Astrocyte (in vitro differentiated cells and primary cell): ENCODE measurements around the gene IL34.

Source experiments
- EZH2 ChIP-seq: IDR thresholded peaks from 2 replicates; pipeline ENCODE4 v1.6.1; 2012; ENCODE audit warnings: mild to moderate bottlenecking, low read length, inconsistent platforms; ENCODE audit not compliant: insufficient read depth
- TF ChIP-seq, protein P1 (sequence below): IDR thresholded peaks from 2 replicates; pipeline ENCODE4 v1.5.1; 2011; ENCODE audit warnings: low read depth, mild to moderate bottlenecking, inconsistent platforms, low read length, moderate library complexity; ENCODE audit not compliant: insufficient read depth

DNA sequence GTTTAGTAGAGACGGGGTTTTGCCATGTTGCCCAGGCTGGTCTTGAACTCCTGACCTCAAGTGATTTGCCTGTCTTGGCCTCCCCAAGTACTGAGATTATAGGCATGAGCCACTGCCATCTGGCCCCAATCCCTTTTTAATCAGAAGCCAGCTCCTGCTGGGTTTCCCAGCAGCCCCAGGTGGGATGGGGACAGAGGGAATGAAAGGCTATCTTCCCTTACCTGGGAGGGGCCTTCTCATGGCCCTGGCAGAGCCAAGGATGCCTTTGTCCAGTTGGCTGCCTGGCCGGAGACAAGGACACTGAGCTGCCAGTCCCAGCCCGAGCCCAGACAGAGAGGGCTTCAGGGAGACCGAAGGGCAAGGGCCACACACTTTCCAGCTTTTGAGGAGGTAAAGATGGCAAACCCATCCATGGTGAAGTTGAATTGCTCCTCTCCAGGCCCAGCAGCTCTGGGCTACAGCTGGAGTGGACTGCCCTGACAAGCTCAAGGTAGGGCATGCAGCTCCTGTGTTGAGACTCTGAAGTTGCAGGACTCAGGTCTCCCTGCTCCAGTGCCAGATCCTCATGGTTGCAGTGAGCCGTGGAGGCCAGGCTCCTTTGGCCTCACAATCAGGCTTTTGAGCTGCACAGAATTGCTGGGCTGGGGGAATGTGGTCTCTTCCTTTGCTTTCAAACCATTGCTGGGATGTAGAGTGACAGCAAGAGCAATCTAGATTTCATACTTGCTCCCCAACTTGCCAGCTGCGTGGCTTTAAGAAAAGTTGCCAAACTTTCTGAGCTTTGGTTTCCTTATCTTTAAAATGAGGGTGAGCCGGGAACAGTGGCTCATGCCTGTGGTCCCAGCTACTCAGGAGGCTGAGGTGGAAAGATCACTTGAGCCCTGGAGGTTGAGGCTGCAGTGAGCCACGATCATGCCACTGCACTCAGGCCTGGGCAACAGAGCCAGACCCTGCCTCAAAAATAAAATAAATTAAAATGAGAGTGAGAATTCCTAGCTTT is 44.5 kb upstream of the IL34 start:
- TF ChIP-seq, protein P1, sequence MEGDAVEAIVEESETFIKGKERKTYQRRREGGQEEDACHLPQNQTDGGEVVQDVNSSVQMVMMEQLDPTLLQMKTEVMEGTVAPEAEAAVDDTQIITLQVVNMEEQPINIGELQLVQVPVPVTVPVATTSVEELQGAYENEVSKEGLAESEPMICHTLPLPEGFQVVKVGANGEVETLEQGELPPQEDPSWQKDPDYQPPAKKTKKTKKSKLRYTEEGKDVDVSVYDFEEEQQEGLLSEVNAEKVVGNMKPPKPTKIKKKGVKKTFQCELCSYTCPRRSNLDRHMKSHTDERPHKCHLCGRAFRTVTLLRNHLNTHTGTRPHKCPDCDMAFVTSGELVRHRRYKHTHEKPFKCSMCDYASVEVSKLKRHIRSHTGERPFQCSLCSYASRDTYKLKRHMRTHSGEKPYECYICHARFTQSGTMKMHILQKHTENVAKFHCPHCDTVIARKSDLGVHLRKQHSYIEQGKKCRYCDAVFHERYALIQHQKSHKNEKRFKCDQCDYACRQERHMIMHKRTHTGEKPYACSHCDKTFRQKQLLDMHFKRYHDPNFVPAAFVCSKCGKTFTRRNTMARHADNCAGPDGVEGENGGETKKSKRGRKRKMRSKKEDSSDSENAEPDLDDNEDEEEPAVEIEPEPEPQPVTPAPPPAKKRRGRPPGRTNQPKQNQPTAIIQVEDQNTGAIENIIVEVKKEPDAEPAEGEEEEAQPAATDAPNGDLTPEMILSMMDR, result no peak
- TF ChIP-seq EZH2, result no peak
